ENCODE data around the gene CHSY1. TPM values are rescaled to one million over a fixed set of nuclear protein-coding genes. Genes with fewer than 3 reads are reported as not detected.

CHSY1 gene
- total and polyA plus RNA-seq, 3 donors from 2014 or later: 20.0 to 36.1 (median 31.1) TPM

DNA sequence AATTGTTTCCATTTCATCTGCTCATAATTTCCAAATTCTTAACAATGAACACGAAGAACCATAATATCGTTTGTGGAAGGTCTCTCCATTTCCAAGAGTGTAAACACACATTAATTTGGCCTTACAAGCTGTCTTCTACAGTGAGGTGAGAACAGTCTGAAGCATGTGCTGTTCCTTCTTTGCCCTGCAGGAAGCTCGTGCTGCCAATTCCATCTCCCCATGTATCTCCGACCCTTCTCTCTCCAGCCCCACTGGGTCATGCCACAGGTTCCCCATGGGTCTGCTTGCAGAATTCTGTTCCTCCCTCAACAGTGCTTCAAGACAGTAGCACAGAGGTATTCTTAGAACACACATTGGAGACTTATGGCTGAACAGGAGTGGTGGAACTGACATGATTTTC lies 70.5 kb downstream of the CHSY1 start:
- peaks cover 32% of the 10 kb centered on the region for H3K4me1 ChIP-seq
- 72% methylated on average over 4 of the region's 4 CpGs for WGBS, 2 donors
- no peak for DNase-seq
- no peak overlapping the region for H3K4me3 ChIP-seq
- no peaks in the 10 kb centered on the region for H3K27me3 ChIP-seq
- intact Hi-C loops (cut with DNase I; ENCODE audit: low total_unique reads): no loop called here
- no peak overlapping the region for H3K27ac ChIP-seq
- H3K9me3 ChIP-seq: no peaks in the 10 kb centered on the region
- H3K36me3 ChIP-seq (ENCODE audit: low read depth, missing control alignments): no peaks in the 10 kb centered on the region
- TF ChIP-seq POLR2A (IDR thresholded peaks at IDR 0.05): no peak
- TF ChIP-seq, protein P1, sequence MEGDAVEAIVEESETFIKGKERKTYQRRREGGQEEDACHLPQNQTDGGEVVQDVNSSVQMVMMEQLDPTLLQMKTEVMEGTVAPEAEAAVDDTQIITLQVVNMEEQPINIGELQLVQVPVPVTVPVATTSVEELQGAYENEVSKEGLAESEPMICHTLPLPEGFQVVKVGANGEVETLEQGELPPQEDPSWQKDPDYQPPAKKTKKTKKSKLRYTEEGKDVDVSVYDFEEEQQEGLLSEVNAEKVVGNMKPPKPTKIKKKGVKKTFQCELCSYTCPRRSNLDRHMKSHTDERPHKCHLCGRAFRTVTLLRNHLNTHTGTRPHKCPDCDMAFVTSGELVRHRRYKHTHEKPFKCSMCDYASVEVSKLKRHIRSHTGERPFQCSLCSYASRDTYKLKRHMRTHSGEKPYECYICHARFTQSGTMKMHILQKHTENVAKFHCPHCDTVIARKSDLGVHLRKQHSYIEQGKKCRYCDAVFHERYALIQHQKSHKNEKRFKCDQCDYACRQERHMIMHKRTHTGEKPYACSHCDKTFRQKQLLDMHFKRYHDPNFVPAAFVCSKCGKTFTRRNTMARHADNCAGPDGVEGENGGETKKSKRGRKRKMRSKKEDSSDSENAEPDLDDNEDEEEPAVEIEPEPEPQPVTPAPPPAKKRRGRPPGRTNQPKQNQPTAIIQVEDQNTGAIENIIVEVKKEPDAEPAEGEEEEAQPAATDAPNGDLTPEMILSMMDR (IDR thresholded peaks at IDR 0.05): no peak

DNA sequence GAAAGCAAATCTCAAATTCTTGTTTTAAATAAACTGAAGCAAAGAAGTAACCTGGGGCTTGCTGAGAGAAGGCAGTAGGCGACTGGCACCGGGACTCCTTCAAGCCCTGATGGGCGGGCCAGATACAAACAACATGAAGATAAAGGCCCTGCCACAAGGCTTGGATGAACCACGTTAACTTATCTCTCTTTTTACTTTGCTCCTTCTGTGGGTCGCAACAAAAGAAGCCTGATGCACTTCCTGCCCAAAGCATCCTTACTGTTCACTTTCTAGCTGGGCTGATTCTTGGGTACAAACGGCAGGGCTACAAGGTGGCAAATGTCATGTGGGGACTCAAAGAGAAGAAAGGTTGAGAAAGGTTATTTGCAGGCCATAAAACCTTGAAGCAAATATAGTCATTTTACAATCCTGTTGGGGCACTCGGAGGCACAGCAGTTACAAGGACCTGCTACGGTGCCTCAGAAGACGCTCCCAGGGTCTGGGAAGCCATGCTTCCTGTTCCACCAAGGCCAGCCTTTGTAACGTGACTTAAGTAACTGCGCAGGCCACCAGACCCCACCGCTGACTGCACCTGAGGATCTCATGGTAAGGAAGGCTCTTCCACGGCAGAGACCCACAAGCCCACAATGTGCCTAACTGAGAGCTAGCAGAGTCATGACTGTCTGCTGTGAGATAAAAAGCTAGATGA lies 71.1 kb downstream of the CHSY1 start:
- H3K27ac ChIP-seq: peak overlapping the region in 1 of 2 donors; percentile 77
- H3K4me1 ChIP-seq: peaks cover 32% of the 10 kb centered on the region

DNA sequence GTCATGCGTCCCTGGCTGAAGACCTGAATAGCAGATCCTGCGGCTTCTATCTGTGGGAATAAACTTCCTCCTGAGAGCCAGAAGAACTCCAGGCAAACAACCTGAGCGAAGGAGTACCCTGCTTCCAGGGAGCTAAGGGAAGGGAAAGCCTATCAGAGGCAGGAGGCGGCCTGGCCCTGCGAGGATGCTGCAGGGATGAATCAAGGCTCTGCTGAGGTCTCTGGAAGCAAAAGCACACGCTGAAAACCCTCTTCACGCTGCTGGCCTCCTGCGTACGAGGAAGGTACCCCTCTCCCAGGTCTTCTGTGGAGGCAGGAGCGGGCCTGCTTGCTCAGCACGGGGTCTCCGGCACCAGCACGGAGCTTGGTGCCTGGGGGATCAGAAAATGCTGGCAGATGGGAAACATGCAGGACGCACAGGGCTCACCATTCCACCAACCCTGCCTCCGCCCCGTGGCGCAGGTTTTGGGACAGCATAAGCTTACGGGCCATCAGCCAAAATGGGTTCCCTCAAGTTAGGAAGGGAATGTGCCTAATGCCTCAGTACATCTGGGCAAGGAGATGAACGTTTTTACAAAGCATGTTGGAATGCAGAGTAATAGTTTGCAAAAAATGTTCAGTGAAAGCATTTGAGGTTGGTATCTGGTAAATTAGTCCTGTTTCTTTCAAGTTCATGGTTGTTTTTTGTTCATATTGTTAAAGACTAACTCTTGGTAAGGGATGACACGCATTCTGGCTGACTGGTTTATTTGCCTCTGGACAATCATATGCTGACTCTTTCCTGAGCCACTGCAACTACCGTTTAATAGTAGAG lies 72.3 kb downstream of the CHSY1 start:
- Histone ChIP-seq H3K36me3 (ENCODE audit: low read depth, missing control alignments) (no peaks in the 10 kb centered on the region), H3K4me1 (peaks cover 32% of the 10 kb centered on the region), H3K4me3 (no peak overlapping the region), H3K27me3 (no peaks in the 10 kb centered on the region), H3K27ac (peak overlapping the region; percentile 71 to 77), H3K9me3 (no peaks in the 10 kb centered on the region)
- TF ChIP-seq POLR2A (IDR thresholded peaks at IDR 0.05): no peak
- TF ChIP-seq, protein P1 (IDR thresholded peaks at IDR 0.05): no peak
- intact Hi-C loops (cut with DNase I; ENCODE audit: low total_unique reads): no loop called here
- 54 to 67% methylated on average over 17 to 21 of the region's 21 CpGs for WGBS, 2 donors
- DNase-seq: peak; percentile 60

More for the DNA sequence above, 71.1 kb downstream of the CHSY1 start:
- Histone ChIP-seq H3K36me3 (ENCODE audit: low read depth, missing control alignments) (no peaks in the 10 kb centered on the region), H3K4me3 (no peak overlapping the region), H3K9me3 (no peaks in the 10 kb centered on the region), H3K27me3 (no peaks in the 10 kb centered on the region)
- WGBS, 2 donors: 73 to 79% methylated on average over 13 of the region's 13 CpGs
- intact Hi-C loops (cut with DNase I; ENCODE audit: low total_unique reads): no loop called here
- TF ChIP-seq POLR2A (IDR thresholded peaks at IDR 0.05): no peak
- TF ChIP-seq, protein P1 (IDR thresholded peaks at IDR 0.05): no peak
- no peak for DNase-seq

DNA sequence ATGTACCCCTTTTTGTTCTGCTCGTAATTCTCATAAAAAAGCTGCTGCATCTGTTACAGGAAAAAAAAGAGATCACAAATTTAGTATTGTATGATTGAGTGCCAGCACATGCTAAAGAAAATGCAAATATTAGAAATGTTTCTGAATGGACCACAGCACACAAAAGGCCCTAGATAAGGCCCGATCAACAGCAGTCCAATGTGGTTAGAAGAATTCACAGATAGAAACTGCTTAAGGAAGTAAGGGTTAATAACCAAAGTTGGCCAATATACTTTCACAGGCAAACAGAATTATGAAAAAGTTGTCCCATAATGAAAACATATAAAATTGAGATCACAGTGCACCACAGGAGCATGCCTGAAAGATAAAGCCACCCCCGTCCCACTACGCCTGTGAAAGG lies 72.9 kb downstream of the CHSY1 start:
- no peak for DNase-seq
- H3K4me1 ChIP-seq: peaks cover 32% of the 10 kb centered on the region
- 74 to 91% methylated on average over 4 of the region's 4 CpGs for WGBS, 2 donors
- intact Hi-C loops (cut with DNase I; ENCODE audit: low total_unique reads): no loop called here
- no peaks in the 10 kb centered on the region for H3K9me3 ChIP-seq
- H3K4me3 ChIP-seq: no peak overlapping the region
- peak overlapping the region; percentile 71 to 77 for H3K27ac ChIP-seq
- H3K27me3 ChIP-seq: no peaks in the 10 kb centered on the region
- TF ChIP-seq, protein P1 (IDR thresholded peaks at IDR 0.05): no peak
- no peak for TF ChIP-seq POLR2A (IDR thresholded peaks at IDR 0.05)
- no peaks in the 10 kb centered on the region for H3K36me3 ChIP-seq (ENCODE audit: low read depth, missing control alignments)

Data from testis (tissue), 3 donors.